ENCODE measurements around the gene DLG2. TPM values are rescaled to one million over a fixed set of nuclear protein-coding genes. Genes with fewer than 3 reads are reported as not detected.

Gene DLG2
- total and polyA plus RNA-seq, 4 donors: 1.3 to 23.3 (median 10.9) TPM

- H3K27ac ChIP-seq (ENCODE audit: low read depth in 1 of 2, low read length in 2 of 2): no peak overlapping the region
- DNase-seq: no peak
- H3K27me3 ChIP-seq (ENCODE audit: control insufficient read depth in 1 of 2, insufficient read depth in 2 of 2, low read length in 1 of 2): no peaks in the 10 kb centered on the region
- no peak overlapping the region for H3K4me3 ChIP-seq (ENCODE audit: low read length in 2 of 2)
- H3K9me3 ChIP-seq (ENCODE audit: control insufficient read depth, low read length): no peaks in the 10 kb centered on the region
- no peak for ATAC-seq (ENCODE audit: low FRiP score)
- no peaks in the 10 kb centered on the region for H3K36me3 ChIP-seq (ENCODE audit: control insufficient read depth in 1 of 2, insufficient read depth in 2 of 2, low read length in 1 of 2)
- intact Hi-C loops (cut with DNase I): no loop called here
- no peaks in the 10 kb centered on the region for H3K4me1 ChIP-seq (ENCODE audit: control insufficient read depth in 1 of 2, insufficient read depth in 2 of 2, low read length in 2 of 2)
Measured at GRCh38 chr11:84413549-84413948, 1213.6 kb downstream of the DLG2 start.

- Histone ChIP-seq H3K4me3 (ENCODE audit: low read length in 2 of 2) (no peak overlapping the region), H3K27me3 (ENCODE audit: control insufficient read depth in 1 of 2, insufficient read depth in 2 of 2, low read length in 1 of 2) (no peaks in the 10 kb centered on the region), H3K36me3 (ENCODE audit: control insufficient read depth in 1 of 2, insufficient read depth in 2 of 2, low read length in 1 of 2) (no peaks in the 10 kb centered on the region), H3K4me1 (ENCODE audit: control insufficient read depth in 1 of 2, insufficient read depth in 2 of 2, low read length in 2 of 2) (no peaks in the 10 kb centered on the region), H3K27ac (ENCODE audit: low read depth in 1 of 2, low read length in 2 of 2) (no peak overlapping the region), H3K9me3 (ENCODE audit: control insufficient read depth, low read length) (no peaks in the 10 kb centered on the region)
- intact Hi-C loops (cut with DNase I): no loop called here
- DNase-seq (no peak), ATAC-seq (ENCODE audit: low FRiP score) (no peak)
Measured at GRCh38 chr11:84412862-84413261, 1214.3 kb downstream of the DLG2 start.

GRCh38 chr11:84408946-84409411 is 1218.2 kb downstream of the DLG2 start:
- H3K27me3 ChIP-seq (ENCODE audit: control insufficient read depth in 1 of 2, insufficient read depth in 2 of 2, low read length in 1 of 2): no peaks in the 10 kb centered on the region
- no peak for DNase-seq
- no peak for ATAC-seq (ENCODE audit: low FRiP score)
- no peak overlapping the region for H3K4me3 ChIP-seq (ENCODE audit: low read length in 2 of 2)
- H3K27ac ChIP-seq (ENCODE audit: low read depth in 1 of 2, low read length in 2 of 2): no peak overlapping the region
- no peaks in the 10 kb centered on the region for H3K36me3 ChIP-seq (ENCODE audit: control insufficient read depth in 1 of 2, insufficient read depth in 2 of 2, low read length in 1 of 2)
- no peaks in the 10 kb centered on the region for H3K4me1 ChIP-seq (ENCODE audit: control insufficient read depth in 1 of 2, insufficient read depth in 2 of 2, low read length in 2 of 2)
- no peaks in the 10 kb centered on the region for H3K9me3 ChIP-seq (ENCODE audit: control insufficient read depth, low read length)
- intact Hi-C loops (cut with DNase I): no loop called here
- 85 to 94% methylated on average over 3 of the region's 3 CpGs for WGBS, 2 donors

- ATAC-seq (ENCODE audit: low FRiP score): no peak
- H3K4me3 ChIP-seq (ENCODE audit: low read length in 2 of 2): no peak overlapping the region
- H3K36me3 ChIP-seq (ENCODE audit: control insufficient read depth in 1 of 2, insufficient read depth in 2 of 2, low read length in 1 of 2): no peaks in the 10 kb centered on the region
- no peak for DNase-seq
- H3K27ac ChIP-seq (ENCODE audit: low read depth in 1 of 2, low read length in 2 of 2): no peak overlapping the region
- H3K9me3 ChIP-seq (ENCODE audit: control insufficient read depth, low read length): no peaks in the 10 kb centered on the region
- no peaks in the 10 kb centered on the region for H3K4me1 ChIP-seq (ENCODE audit: control insufficient read depth in 1 of 2, insufficient read depth in 2 of 2, low read length in 2 of 2)
- H3K27me3 ChIP-seq (ENCODE audit: control insufficient read depth in 1 of 2, insufficient read depth in 2 of 2, low read length in 1 of 2): no peaks in the 10 kb centered on the region
- intact Hi-C loops (cut with DNase I): no loop called here
- 80 to 91% methylated on average over 4 of the region's 4 CpGs for WGBS, 2 donors
Measured at GRCh38 chr11:84407091-84407490, 1220.1 kb downstream of the DLG2 start.

GRCh38 chr11:84398017-84398626 is 1229.0 kb downstream of the DLG2 start:
- H3K36me3 ChIP-seq (ENCODE audit: control insufficient read depth in 1 of 2, insufficient read depth in 2 of 2, low read length in 1 of 2): no peaks in the 10 kb centered on the region
- WGBS, 2 donors: 75 to 77% methylated on average over 3 of the region's 3 CpGs
- H3K4me1 ChIP-seq (ENCODE audit: control insufficient read depth in 1 of 2, insufficient read depth in 2 of 2, low read length in 2 of 2): no peaks in the 10 kb centered on the region
- no peak overlapping the region for H3K27ac ChIP-seq (ENCODE audit: low read depth in 1 of 2, low read length in 2 of 2)
- H3K27me3 ChIP-seq (ENCODE audit: control insufficient read depth in 1 of 2, insufficient read depth in 2 of 2, low read length in 1 of 2): no peaks in the 10 kb centered on the region
- DNase-seq (no peak), ATAC-seq (ENCODE audit: low FRiP score) (no peak)
- intact Hi-C loops (cut with DNase I): no loop called here
- H3K4me3 ChIP-seq (ENCODE audit: low read length in 2 of 2): no peak overlapping the region
- no peaks in the 10 kb centered on the region for H3K9me3 ChIP-seq (ENCODE audit: control insufficient read depth, low read length)

GRCh38 chr11:84396521-84396920 is 1230.6 kb downstream of the DLG2 start:
- no peak overlapping the region for H3K27ac ChIP-seq (ENCODE audit: low read depth in 1 of 2, low read length in 2 of 2)
- WGBS, 2 donors: 78 to 80% methylated on average over 3 of the region's 3 CpGs
- DNase-seq: no peak
- H3K4me1 ChIP-seq (ENCODE audit: control insufficient read depth in 1 of 2, insufficient read depth in 2 of 2, low read length in 2 of 2): no peaks in the 10 kb centered on the region
- no peak overlapping the region for H3K4me3 ChIP-seq (ENCODE audit: low read length in 2 of 2)
- H3K36me3 ChIP-seq (ENCODE audit: control insufficient read depth in 1 of 2, insufficient read depth in 2 of 2, low read length in 1 of 2): no peaks in the 10 kb centered on the region
- H3K27me3 ChIP-seq (ENCODE audit: control insufficient read depth in 1 of 2, insufficient read depth in 2 of 2, low read length in 1 of 2): no peaks in the 10 kb centered on the region
- H3K9me3 ChIP-seq (ENCODE audit: control insufficient read depth, low read length): no peaks in the 10 kb centered on the region
- intact Hi-C loops (cut with DNase I): no loop called here
- ATAC-seq (ENCODE audit: low FRiP score): no peak

GRCh38 chr11:84390441-84391078 is 1236.6 kb downstream of the DLG2 start:
- no peak for DNase-seq
- Histone ChIP-seq H3K4me1 (ENCODE audit: control insufficient read depth in 1 of 2, insufficient read depth in 2 of 2, low read length in 2 of 2) (no peaks in the 10 kb centered on the region), H3K4me3 (ENCODE audit: low read length in 2 of 2) (no peak overlapping the region), H3K36me3 (ENCODE audit: control insufficient read depth in 1 of 2, insufficient read depth in 2 of 2, low read length in 1 of 2) (no peaks in the 10 kb centered on the region), H3K27ac (ENCODE audit: low read depth in 1 of 2, low read length in 2 of 2) (no peak overlapping the region), H3K9me3 (ENCODE audit: control insufficient read depth, low read length) (no peaks in the 10 kb centered on the region), H3K27me3 (ENCODE audit: control insufficient read depth in 1 of 2, insufficient read depth in 2 of 2, low read length in 1 of 2) (no peaks in the 10 kb centered on the region)
- intact Hi-C loops (cut with DNase I): no loop called here
- no peak for ATAC-seq (ENCODE audit: low FRiP score)
- 66 to 72% methylated on average over 6 of the region's 6 CpGs for WGBS, 2 donors

GRCh38 chr11:84389696-84390095 is 1237.4 kb downstream of the DLG2 start:
- no peak for ATAC-seq (ENCODE audit: low FRiP score)
- no peak overlapping the region for H3K4me3 ChIP-seq (ENCODE audit: low read length in 2 of 2)
- no peak overlapping the region for H3K27ac ChIP-seq (ENCODE audit: low read depth in 1 of 2, low read length in 2 of 2)
- no peak for DNase-seq
- intact Hi-C loops (cut with DNase I): loop anchor here (5.0 to 10.0 kb wide), 2 partner anchors 135 to 138 kb away; no protein-coding TSS in a partner anchor
- no peaks in the 10 kb centered on the region for H3K4me1 ChIP-seq (ENCODE audit: control insufficient read depth in 1 of 2, insufficient read depth in 2 of 2, low read length in 2 of 2)
- H3K36me3 ChIP-seq (ENCODE audit: control insufficient read depth in 1 of 2, insufficient read depth in 2 of 2, low read length in 1 of 2): no peaks in the 10 kb centered on the region
- no peaks in the 10 kb centered on the region for H3K9me3 ChIP-seq (ENCODE audit: control insufficient read depth, low read length)
- H3K27me3 ChIP-seq (ENCODE audit: control insufficient read depth in 1 of 2, insufficient read depth in 2 of 2, low read length in 1 of 2): no peaks in the 10 kb centered on the region

- no peak overlapping the region for H3K4me3 ChIP-seq (ENCODE audit: low read length in 2 of 2)
- no peaks in the 10 kb centered on the region for H3K27me3 ChIP-seq (ENCODE audit: control insufficient read depth in 1 of 2, insufficient read depth in 2 of 2, low read length in 1 of 2)
- H3K9me3 ChIP-seq (ENCODE audit: control insufficient read depth, low read length): no peaks in the 10 kb centered on the region
- H3K27ac ChIP-seq (ENCODE audit: low read depth in 1 of 2, low read length in 2 of 2): no peak overlapping the region
- no peaks in the 10 kb centered on the region for H3K36me3 ChIP-seq (ENCODE audit: control insufficient read depth in 1 of 2, insufficient read depth in 2 of 2, low read length in 1 of 2)
- no peak for ATAC-seq (ENCODE audit: low FRiP score)
- H3K4me1 ChIP-seq (ENCODE audit: control insufficient read depth in 1 of 2, insufficient read depth in 2 of 2, low read length in 2 of 2): no peaks in the 10 kb centered on the region
- intact Hi-C loops (cut with DNase I): loop anchor here (5.0 to 10.0 kb wide), 2 partner anchors 140 to 143 kb away; no protein-coding TSS in a partner anchor
- DNase-seq: no peak
Measured at GRCh38 chr11:84384731-84385130, 1242.4 kb downstream of the DLG2 start.

Data from aorta (tissue), 5 donors.